DND-41 (cell line): ENCODE measurements around the gene SLC35F4.

ENCODE experiments used
- EZH2 ChIP-seq: IDR thresholded peaks from 3 replicates; pipeline ENCODE4 v1.6.1; 2012; ENCODE audit warnings: borderline replicate concordance, low read depth, mild to moderate bottlenecking, moderate library complexity, low read length, inconsistent platforms; ENCODE audit not compliant: severe bottlenecking
- TF ChIP-seq, protein P1 (sequence below): IDR thresholded peaks from 2 replicates; pipeline ENCODE4 v1.5.1; 2012; ENCODE audit warnings: borderline replicate concordance, low read length, moderate library complexity, mild to moderate bottlenecking; ENCODE audit not compliant: poor library complexity, severe bottlenecking; ENCODE audit errors: extremely low read depth

DNA sequence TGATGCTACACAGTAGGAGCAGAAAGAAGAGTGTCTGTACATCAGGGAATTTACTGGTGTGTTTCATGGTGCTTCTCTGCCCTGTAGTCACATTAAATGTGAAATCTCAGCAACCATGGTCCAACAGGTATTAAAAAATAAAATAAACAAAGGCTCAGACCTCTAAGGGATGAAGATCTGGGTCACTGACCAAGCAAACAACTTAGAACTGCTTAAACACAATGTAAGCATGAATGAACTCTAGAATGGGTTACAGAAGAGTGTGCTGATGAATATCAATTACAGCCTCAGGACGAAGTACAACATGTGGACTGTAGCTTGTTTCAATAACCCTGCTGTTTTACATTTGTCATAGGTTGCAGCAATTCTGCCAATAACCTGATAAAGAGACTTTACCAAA lies 47.4 kb downstream of the SLC35F4 start:
- TF ChIP-seq, protein P1, sequence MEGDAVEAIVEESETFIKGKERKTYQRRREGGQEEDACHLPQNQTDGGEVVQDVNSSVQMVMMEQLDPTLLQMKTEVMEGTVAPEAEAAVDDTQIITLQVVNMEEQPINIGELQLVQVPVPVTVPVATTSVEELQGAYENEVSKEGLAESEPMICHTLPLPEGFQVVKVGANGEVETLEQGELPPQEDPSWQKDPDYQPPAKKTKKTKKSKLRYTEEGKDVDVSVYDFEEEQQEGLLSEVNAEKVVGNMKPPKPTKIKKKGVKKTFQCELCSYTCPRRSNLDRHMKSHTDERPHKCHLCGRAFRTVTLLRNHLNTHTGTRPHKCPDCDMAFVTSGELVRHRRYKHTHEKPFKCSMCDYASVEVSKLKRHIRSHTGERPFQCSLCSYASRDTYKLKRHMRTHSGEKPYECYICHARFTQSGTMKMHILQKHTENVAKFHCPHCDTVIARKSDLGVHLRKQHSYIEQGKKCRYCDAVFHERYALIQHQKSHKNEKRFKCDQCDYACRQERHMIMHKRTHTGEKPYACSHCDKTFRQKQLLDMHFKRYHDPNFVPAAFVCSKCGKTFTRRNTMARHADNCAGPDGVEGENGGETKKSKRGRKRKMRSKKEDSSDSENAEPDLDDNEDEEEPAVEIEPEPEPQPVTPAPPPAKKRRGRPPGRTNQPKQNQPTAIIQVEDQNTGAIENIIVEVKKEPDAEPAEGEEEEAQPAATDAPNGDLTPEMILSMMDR = no peak
- TF ChIP-seq EZH2 = no peak
